B cell (primary cell): ENCODE measurements around the gene CREB3L4. TPM values are rescaled to one million over a fixed set of nuclear protein-coding genes. Genes with fewer than 3 reads are reported as not detected.
A peak's percentile ranks its signal among the peaks of the same experiment; 100 is the strongest.

Experiments
- ATAC-seq: fragments of 200-7000 bp; cut with Tn5 transposase; one replicate; pipeline ENCODE4 v1.10.0; 2021; ENCODE audit warnings: low read depth, mild to moderate bottlenecking, moderate number of reproducible peaks, moderate library complexity
- CTCF ChIA-PET: fragments of 350-600 bp; sonication (Branson Sonifier 250); formaldehyde crosslinking; loops from one replicate; lab custom pipeline; 2021; ENCODE audit warnings: antibody characterized with exemption, inconsistent platforms; lab: Charles Lee
- POLR2A ChIA-PET: fragments of 350-600 bp; sonication (Branson Sonifier 250); formaldehyde crosslinking; loops from one replicate; lab custom pipeline; 2021; ENCODE audit warnings: antibody characterized with exemption; lab: Charles Lee
- DNase-seq: peaks from one replicate; pipeline ENCODE4 v3.0.0; 2013
- H2AFZ ChIP-seq: 2 replicates; pipeline ENCODE4 v1.6.1; 2012; ENCODE audit warnings: mild to moderate bottlenecking, low read depth, low read length; ENCODE audit not compliant: insufficient read depth, poor library complexity, severe bottlenecking
- H3K27ac ChIP-seq, 2 donors: 1 replicate in 1 of 2; 2 replicates in 1 of 2; pipeline ENCODE4 v1.5.1; 2012 to 2013; ENCODE audit warnings: low read length in 2 of 2, mild to moderate bottlenecking in 2 of 2, moderate library complexity in 1 of 2
- H3K27me3 ChIP-seq, 4 experiments: fragments of 200-600 bp in 1 of 4; sonication (generic) in 1 of 4; replicated peaks in 1 of 4; 1 replicate in 2 of 4; 2 replicates in 2 of 4; pipeline versions ENCODE4 v1.6.1 to v1.7.0; 2013 to 2016; ENCODE audit warnings: low read length in 3 of 4, mild to moderate bottlenecking in 2 of 4, mixed read lengths in 1 of 4, moderate library complexity in 1 of 4; ENCODE audit not compliant: insufficient read depth in 4 of 4, control insufficient read depth in 3 of 4; ENCODE audit errors: control extremely low read depth in 1 of 4
- H3K36me3 ChIP-seq, 2 experiments: replicated peaks in 1 of 2; 1 replicate in 1 of 2; 2 replicates in 1 of 2; pipeline versions ENCODE4 v1.6.1 to v1.7.1; 2013; ENCODE audit warnings: low read length in 1 of 2; ENCODE audit not compliant: insufficient read depth in 2 of 2, control insufficient read depth in 1 of 2; ENCODE audit errors: control extremely low read depth in 1 of 2, extremely low read depth in 1 of 2
- H3K4me1 ChIP-seq, 2 donors: fragments of 200-600 bp in 1 of 2; sonication (generic) in 1 of 2; 1 replicate in 1 of 2; 2 replicates in 1 of 2; pipeline versions ENCODE4 v1.5.1 to v1.6.1; 2013 to 2017; ENCODE audit warnings: low read length in 2 of 2; ENCODE audit not compliant: control insufficient read depth in 2 of 2, insufficient read depth in 2 of 2
- H3K4me2 ChIP-seq: replicated peaks from 2 replicates; pipeline ENCODE3; 2012; ENCODE audit warnings: mild to moderate bottlenecking, low read depth, low read length; ENCODE audit not compliant: poor library complexity, severe bottlenecking
- H3K4me3 ChIP-seq, 5 experiments: fragments of 200-600 bp in 1 of 5; sonication (generic) in 1 of 5; 1 replicate in 3 of 5; 2 replicates in 2 of 5; pipeline versions ENCODE4 v1.5.1 to v1.7.0; 2011 to 2016; ENCODE audit warnings: low read length in 4 of 5, mild to moderate bottlenecking in 4 of 5, low read depth in 2 of 5, control low read depth in 1 of 5, moderate library complexity in 1 of 5; ENCODE audit not compliant: insufficient read depth in 1 of 5; ENCODE audit errors: control extremely low read depth in 1 of 5, extremely low read depth in 1 of 5
- H3K79me2 ChIP-seq: fragments of 200-600 bp; sonication (generic); one replicate; pipeline ENCODE4 v1.6.0; 2016; ENCODE audit warnings: low read length; ENCODE audit not compliant: control insufficient read depth, insufficient read depth
- H3K9ac ChIP-seq: fragments of 200-600 bp; sonication (generic); 2 replicates; pipeline ENCODE4 v1.6.1; 2017; ENCODE audit warnings: mild to moderate bottlenecking, low read length, moderate library complexity
- H3K9me3 ChIP-seq, 3 donors: one replicate each; pipeline versions ENCODE4 v1.6.1 to v1.7.1; 2013; ENCODE audit warnings: low read length in 2 of 3; ENCODE audit not compliant: control insufficient read depth in 2 of 3, insufficient read depth in 1 of 3; ENCODE audit errors: control extremely low read depth in 1 of 3
- H4K20me1 ChIP-seq: 2 replicates; pipeline ENCODE4 v1.6.0; 2012; ENCODE audit warnings: mild to moderate bottlenecking, low read length; ENCODE audit not compliant: insufficient read depth, control insufficient read depth, poor library complexity, severe bottlenecking
- H3K27ac Mint-ChIP-seq: one replicate; pipeline ENCODE4 v1.8.0; 2021; ENCODE audit warnings: mixed read lengths
- H3K27me3 Mint-ChIP-seq: one replicate; pipeline ENCODE4 v1.8.0; 2021; ENCODE audit warnings: mixed read lengths
- H3K4me1 Mint-ChIP-seq: one replicate; pipeline ENCODE4 v1.8.0; 2021; ENCODE audit warnings: mixed read lengths
- H3K4me3 Mint-ChIP-seq: one replicate; pipeline ENCODE4 v1.8.0; 2021; ENCODE audit warnings: mixed read lengths
- H3K9me3 Mint-ChIP-seq: one replicate; pipeline ENCODE4 v1.8.0; 2022; ENCODE audit warnings: mixed read lengths; ENCODE audit not compliant: insufficient read depth
- CTCF ChIP-seq: fragments of 200-600 bp; IDR thresholded peaks from one replicate; pipeline ENCODE4 v1.8.0; 2022; ENCODE audit warnings: antibody characterized with exemption, mild to moderate bottlenecking
- EZH2 ChIP-seq: IDR thresholded peaks from 2 replicates; pipeline ENCODE4 v1.6.1; 2012; ENCODE audit warnings: borderline replicate concordance, low read depth, mild to moderate bottlenecking, moderate library complexity, low read length; ENCODE audit not compliant: insufficient read depth, poor library complexity, severe bottlenecking
- WGBS: methylation state at CpG from one replicate; pipeline ENCODE4 v1.1.5; 2013; ENCODE audit warnings: missing lambda C conversion rate; ENCODE audit not compliant: insufficient coverage; 5-methylcytosine and 5-hydroxymethylcytosine counted together
- intact Hi-C: fragments of 100-400 bp; cut with micrococcal nuclease; formaldehyde crosslinking; loops from one replicate; pipeline ENCODE4 v1.10.0; 2022
- polyA plus RNA-seq: library from polyadenylated mRNA; depleted of rRNA; stranded (reverse); fragments of >200 nt; gene quantifications from 2 replicates; pipeline ENCODE4 v1.2.3, GENCODE V29; 2012
- total RNA-seq, 2 donors: library from RNA; stranded (reverse); fragments of 120-200 nt in 1 of 2; gene quantifications; 1 replicate in 1 of 2; 2 replicates in 1 of 2; pipeline versions ENCODE4 v1.2.3 to v1.2.4, GENCODE V29; 2013 to 2022

CREB3L4 gene
- total and polyA plus RNA-seq, 2 donors (not counting 1 experiment from before 2014, with no cell fraction given), result 21.8 to 28.1 TPM

- intact Hi-C loops, result loop anchor here (1.0 to 5.0 kb wide), 12 partner anchors 22 to 704 kb away; partner anchors contain the start of genes CREB3L4, CRTC2, ILF2 and JTB
- H3K27me3 Mint-ChIP-seq, result no peaks in the 10 kb centered on the region
- WGBS, result under 1% methylated on average over 42 of the region's 53 CpGs
- peak within 1 kb of the TSS; percentile 92 for H2AFZ ChIP-seq
- peak within 1 kb of the TSS; percentile 84 to 99 for H3K27ac ChIP-seq
- H3K4me1 Mint-ChIP-seq, result peaks cover 43% of the 10 kb centered on the region
- H3K9me3 Mint-ChIP-seq, result no peaks in the 10 kb centered on the region
- H3K27ac Mint-ChIP-seq, result peak within 1 kb of the TSS; percentile 99
- H3K4me1 ChIP-seq, result peaks cover 39 to 41% of the 10 kb centered on the region in 2 donors
- H3K4me3 ChIP-seq, result peak within 1 kb of the TSS; percentile 85 to 98 (median 97)
- POLR2A ChIA-PET, result interaction anchor here (0.5 to 6.5 kb wide), 18 partner anchors 11 to 243 kb away, joined by 3 to 124 read pairs (median 5); partner anchors contain the start of genes CREB3L4, CRTC2, DENND4B and INTS3
- ATAC-seq (peak; percentile 91), DNase-seq (peak; percentile 100)
- H3K79me2 ChIP-seq, result peaks cover 57% of the 10 kb centered on the region
- CTCF ChIA-PET, result interaction anchor here (0.6 to 5.2 kb wide), 11 partner anchors 9 to 257 kb away, joined by 3 to 43 read pairs (median 4); partner anchors contain the start of genes CREB3L4 and DENND4B
- peak within 1 kb of the TSS; percentile 92 for H3K4me2 ChIP-seq
- peak within 1 kb of the TSS; percentile 95 for H3K4me3 Mint-ChIP-seq
- H4K20me1 ChIP-seq, result peaks cover 38% of the 10 kb centered on the region
- no peaks in the 10 kb centered on the region for H3K27me3 ChIP-seq
- H3K9me3 ChIP-seq, result no peaks in the 10 kb centered on the region
- TF ChIP-seq EZH2, result no peak
- no peak for TF ChIP-seq CTCF
- peaks cover 0 to 4% of the 10 kb centered on the region in 2 experiments for H3K36me3 ChIP-seq
- H3K9ac ChIP-seq, result peak within 1 kb of the TSS; percentile 97
Observed at GRCh38 chr1:153922972-153923925, 44.5 kb upstream of the CREB3L4 start, which contains the start of gene GATAD2B. TSS of gene GATAD2B (minus strand) at chr1:153922972. CDS start at chr1:153828347, 94,625 bp downstream.
